ENCODE results near the gene ARHGAP29.
A peak's percentile ranks its signal among the peaks of the same experiment; 100 is the strongest.
"Not testable (repeated sequence)": the region's sequence is repeated elsewhere in the genome, so short reads cannot be mapped to it uniquely, and the experiment has no call there.

The ARHGAP29 gene

DNA sequence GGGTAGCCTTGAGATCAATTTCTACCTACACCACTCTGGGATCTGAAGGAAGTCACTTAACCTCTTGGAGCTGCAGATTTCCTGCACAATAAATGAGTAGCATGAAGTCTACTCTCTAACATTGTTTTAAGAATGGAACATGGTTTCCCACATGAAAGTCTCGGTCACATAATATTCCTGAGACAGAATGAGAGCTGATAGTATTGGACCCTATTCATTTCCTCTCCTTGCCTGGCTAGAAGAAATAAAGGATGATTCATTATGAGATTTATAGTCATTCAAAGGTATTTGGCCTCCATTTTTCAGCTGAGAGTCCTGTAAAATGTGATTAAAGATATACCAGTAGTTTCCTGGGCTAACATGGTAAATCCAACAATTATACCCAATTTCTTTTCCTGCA is 56.7 kb downstream of the ARHGAP29 start:
- DNase-seq (ENCODE audit: low read depth) = no peak

DNA sequence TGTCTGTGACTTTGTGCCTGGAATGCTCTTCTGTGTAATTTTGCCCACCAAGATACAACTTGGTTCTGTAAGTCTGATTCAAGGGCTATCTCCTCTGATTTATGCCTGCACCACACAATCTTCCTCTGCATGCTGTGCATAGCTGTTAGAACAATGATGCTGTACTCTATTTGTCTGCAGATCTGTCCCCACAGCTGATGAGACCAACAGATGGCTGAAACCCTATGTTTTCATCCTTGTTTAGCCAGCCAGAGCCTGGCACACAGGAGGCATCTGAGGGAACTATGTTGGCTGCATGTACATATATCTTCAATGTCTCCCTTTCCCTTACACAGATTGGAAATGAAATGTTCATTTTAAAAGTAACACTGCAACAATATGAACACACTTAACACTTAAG is 58.5 kb downstream of the ARHGAP29 start:
- no peak for DNase-seq (ENCODE audit: low read depth)

DNA sequence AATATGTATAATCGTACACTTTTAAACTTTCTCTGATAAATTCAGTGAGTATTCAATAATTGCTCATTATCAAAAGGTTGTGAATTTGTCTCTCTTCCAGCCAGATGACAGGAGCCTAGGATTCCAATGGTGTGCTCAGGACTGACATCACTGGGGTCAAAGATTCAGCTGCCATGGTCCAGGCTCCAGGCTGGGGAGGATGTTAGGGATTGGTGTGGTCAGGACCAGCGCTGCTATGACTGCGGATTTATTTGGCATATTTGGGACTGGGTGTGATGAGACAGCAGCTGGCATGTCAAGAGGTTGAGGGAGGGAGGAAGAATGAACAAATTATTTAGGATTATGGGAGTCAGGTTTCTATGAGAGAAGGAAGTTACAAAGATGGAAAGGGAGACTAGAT is 68.3 kb downstream of the ARHGAP29 start:
- no peak for DNase-seq (ENCODE audit: low read depth)

DNA sequence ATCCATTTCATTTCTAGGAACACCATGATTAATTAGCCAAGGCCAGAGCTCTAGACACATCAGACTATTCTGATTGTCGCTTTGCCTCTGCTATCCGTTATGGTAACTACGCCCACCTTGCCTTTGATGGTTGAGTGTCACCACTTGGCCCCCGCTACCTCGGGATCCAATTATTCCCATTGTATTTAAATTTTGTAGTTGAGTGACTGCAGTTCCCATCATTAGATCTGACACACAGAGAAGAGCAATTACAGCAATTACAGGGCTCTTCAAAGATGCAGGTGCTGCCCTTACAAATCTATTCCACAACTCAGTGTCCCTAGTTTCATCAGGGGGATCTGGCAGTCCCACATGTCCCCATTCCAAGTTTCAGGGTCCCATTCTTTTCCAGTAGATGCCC is 71.5 kb downstream of the ARHGAP29 start:
- no peak for DNase-seq (ENCODE audit: low read depth)

DNA sequence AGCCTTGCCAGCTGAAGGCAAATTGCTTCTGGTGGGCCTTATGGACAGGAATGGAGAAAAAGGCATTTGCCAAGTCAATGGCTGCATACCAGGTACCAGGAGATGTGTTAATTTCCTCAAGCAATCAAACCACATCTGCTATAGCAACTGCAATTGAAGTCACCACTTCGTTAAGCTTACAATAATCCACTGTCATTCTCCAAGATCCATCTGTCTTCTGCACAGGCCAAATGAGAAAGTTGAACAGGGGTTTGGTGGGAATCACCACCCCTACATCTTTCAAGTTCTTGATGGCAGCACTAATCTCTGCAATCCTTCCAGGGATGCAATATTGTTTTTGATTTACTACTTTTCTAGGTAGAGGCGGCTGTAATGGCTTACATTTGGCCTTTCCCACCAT is 72.5 kb downstream of the ARHGAP29 start:
- DNase-seq (ENCODE audit: low read depth) = not testable (repeated sequence)

DNA sequence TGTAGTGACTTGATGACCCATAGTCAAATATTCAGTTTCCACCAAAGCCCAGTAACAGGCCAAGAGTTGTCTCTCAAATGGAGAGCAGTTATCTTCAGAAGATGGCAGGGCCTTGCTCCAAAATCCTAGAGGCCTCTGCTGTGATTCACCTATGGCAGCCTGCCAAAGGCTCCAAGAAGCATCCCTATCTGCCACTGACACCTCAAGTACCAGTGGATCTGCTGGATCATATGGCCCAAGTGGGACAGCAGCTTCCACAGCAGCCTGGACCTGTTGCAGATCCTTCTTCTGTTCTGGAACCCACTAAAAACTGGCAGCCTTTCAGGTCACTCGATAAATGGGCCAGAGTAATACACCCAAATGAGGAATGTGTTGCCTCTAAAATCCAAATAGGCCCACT is 73.3 kb downstream of the ARHGAP29 start:
- DNase-seq (ENCODE audit: low read depth) = not testable (repeated sequence)

DNA sequence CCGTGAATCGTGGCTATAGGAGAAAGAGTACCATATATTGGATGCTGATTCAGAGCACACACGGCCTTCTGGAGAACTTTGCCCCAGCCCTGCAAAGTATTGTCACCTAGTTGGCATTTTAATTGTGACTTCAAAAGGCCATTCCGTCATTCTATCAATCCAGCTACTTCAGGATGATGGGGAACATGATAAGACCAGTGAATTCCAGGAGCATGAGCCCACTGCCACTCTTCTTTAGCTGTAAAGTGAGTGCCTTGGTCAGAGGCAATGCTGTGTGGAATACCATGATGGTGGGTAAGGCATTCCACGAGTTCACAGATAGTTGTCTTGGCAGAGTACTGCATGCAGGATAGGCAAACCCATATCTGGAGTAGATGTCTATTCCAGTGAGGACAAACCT is 74.1 kb downstream of the ARHGAP29 start:
- DNase-seq (ENCODE audit: low read depth) = not testable (repeated sequence)

DNA sequence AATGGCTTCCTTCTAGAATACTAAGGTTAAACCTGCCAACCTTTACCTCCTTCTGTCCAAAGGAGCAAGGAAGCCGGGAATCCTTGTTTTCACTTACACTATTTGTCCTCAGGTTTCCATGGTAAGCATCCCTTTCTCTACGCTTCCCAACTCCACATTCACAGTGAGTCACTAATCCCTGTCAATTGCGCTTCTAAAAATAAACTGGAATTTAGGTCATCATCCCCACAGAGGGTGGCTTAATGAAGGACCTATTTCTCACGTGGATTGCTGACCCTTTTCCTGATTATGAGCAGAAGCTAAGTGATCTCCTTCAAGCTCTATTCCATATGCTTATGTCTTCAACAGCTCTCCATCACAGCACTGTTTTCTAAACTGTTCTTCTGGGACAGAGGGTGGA is 76.6 kb downstream of the ARHGAP29 start:
- DNase-seq (ENCODE audit: low read depth) = peak; percentile 77

DNA sequence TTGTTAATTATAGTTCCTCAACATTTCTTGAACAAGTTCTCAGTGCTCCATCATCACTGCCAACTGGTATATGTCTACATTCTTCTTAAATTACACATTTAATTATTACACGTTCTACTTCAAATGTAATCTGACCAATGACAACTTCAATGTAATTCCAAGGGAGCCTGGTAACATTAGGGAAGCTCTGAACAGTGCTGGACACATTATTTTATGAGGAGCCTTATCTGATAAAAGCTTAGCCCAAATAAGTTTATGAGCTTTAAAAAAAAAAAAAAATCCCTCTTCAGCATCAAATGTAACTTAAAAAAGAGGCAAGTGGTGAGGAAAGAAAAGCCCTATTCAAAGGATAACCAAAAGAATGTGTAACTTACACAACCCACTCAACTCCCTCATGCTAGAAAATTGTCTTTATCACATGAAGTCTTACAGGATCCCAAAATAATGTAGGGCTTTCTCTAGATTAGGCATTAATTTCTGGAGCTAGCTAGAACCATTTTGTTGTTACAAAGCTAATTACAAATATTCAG is 81.2 kb downstream of the ARHGAP29 start:
- peak; percentile 15 for DNase-seq (ENCODE audit: low read depth)

DNA sequence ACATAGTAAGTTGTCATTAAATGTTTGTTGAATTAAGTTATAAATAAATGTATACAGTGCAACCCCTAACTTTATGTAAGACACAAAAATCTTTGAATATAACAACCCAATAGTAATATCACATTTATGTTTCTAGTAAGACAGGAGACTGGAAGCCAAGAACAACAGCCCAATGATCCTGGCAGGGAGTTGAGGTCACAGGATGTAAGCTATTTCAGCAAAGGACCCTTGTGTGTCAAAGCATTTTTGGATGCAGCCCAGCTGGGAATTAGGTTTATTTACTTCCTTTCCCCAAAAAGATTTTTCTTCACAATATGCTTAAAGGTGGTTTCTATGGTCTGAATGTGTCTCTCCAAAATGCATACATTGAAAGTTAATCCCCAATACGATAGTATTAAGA is 82.4 kb downstream of the ARHGAP29 start:
- DNase-seq (ENCODE audit: low read depth) = no peak

DNA sequence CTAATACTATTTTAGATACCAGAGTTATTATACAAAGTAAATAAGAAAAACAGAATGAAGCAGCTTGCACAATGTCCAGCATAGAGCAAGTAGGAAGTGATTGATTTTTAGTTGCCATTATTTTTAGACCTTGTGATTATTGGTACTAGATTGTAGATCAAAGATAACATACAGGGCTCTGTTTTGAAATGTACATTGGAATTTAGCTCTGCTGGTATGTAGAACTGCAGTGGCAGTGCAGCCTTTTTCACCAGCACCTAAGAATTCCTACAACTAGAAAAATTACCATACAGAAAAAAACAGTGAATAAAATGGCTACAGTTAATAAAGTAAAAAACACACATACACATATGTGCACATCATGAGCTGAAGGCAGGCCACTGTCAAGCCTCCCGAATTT is 84.3 kb downstream of the ARHGAP29 start:
- DNase-seq (ENCODE audit: low read depth) = no peak

DNA sequence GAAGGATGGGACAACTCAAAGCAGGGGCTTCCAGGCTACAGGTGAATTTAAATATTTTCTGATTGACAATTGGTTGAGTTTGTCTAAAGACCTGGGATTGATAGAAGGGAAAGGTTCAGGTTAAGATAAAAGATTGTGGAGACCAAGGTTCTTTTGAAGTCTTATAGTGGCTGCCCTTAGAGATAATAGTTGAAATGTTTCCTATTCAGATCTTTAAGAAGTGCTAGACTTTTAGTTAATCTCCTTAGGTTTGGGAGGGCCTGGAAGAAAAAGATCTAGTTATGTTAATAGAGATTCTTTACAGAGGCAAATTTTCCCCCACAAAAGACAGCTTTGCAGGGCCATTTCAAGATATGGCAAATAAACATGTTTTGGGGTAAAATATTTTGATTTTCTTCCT is 88.2 kb downstream of the ARHGAP29 start:
- DNase-seq (ENCODE audit: low read depth) = not testable (repeated sequence)

DNA sequence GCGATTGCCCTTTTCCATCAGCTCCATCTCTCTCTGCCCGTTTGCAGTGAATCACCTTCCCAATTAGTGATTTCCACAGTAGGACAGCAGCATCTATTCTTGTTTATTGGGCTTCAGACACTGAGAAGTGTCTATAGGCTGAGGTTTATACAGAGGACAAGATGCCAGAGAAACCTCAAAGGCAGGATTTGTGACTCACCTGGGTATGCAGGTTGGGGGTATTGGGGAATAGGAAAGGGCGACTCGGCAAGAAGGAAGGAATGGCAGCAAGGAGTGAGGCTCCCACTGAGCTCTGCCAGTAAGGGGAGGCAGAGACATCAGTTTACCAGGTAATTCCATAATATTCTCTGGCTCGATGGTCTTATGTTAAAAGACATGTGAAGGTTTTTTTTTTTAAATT is 91.1 kb downstream of the ARHGAP29 start:
- DNase-seq (ENCODE audit: low read depth) = no peak

DNA sequence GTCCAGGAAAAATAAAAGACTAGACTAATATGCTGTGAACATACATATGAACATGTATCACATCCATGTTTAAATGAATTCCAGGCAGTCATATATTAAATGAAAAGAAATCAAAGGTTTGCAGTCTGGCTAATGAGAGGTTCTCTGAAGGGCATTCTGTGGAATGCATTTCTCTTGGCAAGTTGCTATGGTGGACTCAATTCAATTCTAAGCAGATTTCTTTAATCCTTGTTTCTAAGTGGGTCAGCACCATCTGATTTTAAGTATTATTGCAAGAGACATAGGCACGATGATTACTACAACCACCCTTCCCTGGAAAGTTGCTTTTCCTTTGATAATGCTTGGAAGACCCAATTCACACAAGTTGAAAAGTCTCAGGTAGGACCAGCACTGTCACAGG is 92.5 kb downstream of the ARHGAP29 start:
- DNase-seq (ENCODE audit: low read depth) = no peak

DNA sequence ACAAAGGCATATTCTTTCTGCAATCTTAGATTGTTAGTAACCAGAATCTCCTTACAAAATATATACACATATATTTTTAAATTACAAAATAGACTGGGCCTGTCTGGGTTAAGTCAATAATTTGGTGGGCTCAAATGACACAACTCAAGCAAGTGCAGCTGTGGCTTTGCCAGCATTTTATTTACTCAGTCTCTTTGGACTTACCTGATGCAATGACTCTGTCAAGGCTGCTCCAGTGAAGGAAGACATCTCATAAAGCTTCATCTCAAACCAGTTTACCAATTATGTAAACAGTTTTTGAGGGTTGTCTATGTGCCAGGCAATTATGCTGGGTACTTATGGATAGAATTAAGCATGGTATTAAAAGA is 93.6 kb downstream of the ARHGAP29 start:
- no peak for DNase-seq (ENCODE audit: low read depth)

DNA sequence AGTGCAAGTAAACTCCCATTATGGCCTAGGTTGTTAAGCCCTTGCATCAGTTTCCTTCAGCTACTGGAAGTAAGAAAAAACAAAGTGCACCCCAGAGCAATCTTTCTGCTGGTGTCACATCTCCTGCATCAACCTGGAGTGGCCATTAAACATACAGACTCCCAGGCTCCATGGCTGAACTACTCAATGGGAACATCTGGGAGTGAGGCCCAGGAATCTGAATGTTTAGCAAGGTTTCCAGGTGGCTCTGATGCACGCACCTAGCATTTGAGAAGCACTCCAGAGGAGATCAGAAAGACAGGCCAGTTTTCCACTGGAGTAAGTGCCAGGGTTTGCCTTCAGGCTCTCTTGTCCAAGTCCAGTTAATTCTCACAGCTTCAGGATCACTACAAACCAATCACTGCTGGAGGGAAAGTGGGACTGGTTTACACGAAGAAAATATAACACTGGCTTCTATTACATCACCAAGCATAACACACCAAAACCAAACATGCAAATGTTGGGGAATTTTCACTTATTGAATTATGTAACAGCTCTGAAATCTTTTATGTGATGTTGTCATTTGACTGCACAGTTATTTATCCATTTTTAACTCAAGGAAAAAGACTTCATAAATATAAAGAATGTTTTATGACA is 94.1 kb downstream of the ARHGAP29 start:
- DNase-seq (ENCODE audit: low read depth) = no peak

DNA sequence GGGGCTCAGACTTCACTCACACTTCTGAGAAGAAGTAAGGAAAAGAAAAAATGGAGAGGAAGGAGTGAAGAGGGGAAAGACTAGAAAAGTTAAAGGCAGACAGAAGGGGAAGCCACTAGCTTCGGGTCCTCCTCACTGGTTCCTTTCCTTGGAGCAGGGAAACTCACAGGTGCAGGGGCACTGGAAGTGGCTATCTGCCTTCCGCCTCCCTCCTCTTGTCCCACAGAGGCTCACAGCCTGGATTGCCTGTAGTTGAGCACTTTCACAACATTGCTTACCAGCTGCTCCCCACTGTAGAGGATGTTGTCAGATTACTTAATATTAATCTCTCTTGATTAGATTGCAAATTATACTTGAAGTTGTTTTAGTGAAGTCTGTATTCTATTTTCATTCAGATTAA is 94.8 kb downstream of the ARHGAP29 start:
- no peak for DNase-seq (ENCODE audit: low read depth)

DNA sequence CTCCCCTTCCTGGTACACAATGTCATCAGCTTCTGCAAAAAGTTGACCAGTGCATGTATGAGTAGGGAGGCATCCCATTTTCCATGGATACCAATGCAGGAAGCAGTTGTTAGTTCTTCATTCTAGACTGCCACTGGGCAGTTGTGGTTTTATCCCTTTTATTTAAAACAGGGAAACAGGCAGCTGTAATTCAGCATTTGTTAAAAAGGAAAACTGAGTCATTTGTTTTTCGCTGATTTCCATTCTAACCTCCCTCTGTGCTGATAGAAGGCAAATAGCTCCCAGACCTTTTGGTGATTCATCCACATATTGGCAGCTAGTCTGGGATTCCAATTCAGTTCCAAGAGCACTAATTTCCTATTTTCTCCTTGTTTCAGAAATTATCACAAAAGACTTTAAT is 95.4 kb downstream of the ARHGAP29 start:
- DNase-seq (ENCODE audit: low read depth) = no peak

DNA sequence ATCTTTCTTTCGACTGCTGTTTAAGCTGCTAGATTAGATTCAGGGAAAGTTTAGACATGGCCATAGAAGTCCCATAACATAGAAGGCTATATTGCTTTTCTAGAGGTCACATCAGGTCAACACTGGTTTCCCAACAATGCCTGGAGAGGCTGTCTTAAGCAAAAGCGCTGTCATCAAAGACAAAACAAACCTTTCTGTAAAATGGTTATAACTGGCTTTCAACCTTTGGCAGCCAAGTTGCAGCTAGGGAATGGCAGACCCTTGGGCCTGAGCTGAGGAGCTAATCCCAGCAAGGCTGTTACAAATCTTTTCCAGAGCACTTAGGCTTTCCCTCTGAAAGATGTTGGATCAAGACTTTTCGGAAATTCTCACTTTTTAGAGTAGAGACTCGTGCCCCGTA is 105.3 kb downstream of the ARHGAP29 start:
- no peak for DNase-seq (ENCODE audit: low read depth)

DNA sequence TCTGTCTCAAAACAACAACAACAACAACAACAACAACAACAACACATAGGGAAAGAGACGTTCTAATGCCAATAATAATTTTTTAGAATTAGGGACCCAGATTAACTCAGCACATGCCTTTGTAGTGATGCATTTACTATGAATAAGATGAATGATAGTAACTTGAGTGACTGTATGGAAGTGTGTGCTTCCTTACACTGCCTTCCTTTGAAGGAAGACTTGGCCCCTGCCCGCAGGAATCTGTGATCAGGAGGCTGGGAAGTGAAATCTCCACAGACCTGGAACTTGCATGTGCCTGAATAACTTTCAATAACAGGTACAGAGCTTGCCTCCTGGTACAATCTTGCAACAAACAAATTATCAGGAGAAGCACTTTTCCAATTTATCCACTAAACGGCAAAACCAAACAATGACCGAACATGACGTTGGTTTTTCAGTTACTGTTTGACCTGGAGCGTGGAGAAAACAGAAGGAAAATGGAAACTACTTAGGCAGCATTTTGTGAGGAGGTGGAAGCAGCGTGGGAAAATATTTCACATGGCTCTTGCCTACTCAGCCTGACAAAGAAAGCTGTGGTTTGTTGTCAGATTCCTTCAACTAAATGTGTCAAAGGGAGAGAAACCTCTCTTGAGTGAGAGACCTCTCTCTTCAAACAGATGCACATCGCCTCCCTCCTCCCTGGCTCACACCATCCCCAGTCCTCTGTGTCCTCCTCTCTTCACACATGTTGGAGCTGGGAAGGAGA is 106.4 kb downstream of the ARHGAP29 start:
- DNase-seq (ENCODE audit: low read depth) = peak; percentile 79

DNA sequence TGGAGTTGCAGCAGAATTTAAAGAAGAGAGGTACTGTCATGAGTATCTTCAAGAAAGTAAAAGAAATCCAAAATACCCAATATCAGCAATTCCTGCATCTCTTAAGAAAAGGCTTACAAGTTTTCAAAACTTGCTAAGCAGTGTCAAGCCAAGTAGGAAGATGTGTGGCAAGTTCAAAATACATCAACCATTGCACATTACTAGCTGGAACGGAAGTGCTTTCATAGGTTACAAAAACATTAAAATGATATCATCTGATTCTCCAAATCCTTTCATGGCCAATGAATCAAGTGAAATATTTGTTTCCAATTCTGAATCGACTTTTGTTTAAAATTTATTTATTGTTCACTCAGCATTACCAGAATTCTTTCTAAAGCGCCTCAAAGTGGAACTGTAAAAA is 110.7 kb downstream of the ARHGAP29 start:
- DNase-seq (ENCODE audit: low read depth) = no peak

DNA sequence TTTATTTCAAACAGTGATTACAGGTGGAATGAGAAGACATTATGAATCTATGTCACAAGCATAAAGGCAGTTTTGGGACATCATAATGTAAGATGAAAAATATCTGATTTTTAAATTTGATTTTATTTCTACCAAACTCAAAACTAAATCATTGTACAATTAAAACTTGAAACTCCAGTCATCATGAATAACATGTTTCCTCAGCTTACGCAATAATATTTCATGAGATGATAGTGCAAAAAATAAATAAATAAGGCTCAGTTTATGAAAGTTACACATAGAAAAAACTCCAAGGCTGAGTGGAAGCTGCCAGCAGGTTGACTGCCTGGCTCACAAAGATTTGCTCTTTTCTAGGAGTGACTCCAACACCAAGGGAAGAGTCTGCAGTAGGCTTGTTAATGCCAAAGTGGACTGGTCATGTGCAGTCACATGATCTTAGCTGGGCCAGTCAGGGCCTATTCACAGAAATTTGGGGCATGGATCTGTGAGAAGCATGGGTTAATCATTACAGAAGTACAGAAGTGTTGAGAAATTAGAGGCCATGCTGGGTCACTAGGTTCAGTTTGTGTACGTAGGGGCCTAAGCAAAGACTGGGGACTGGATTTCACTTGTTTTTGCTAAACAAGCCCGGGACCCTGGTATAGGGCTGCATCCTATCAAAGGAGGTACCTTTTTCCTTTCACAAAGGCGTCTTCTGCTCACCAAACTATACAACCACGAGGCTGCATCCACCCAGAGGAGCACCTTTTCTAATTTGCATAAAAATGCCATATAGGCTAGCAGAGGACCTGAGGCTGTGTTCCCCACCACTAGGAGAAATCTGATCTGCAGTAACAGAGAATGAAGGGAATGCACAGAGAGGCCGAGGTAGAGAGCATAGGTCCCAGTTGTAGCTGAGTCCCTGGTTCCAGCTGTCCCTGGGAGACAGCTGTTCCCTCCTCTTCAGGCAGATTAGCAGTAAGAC is 111.6 kb downstream of the ARHGAP29 start:
- no peak for DNase-seq (ENCODE audit: low read depth)

DNA sequence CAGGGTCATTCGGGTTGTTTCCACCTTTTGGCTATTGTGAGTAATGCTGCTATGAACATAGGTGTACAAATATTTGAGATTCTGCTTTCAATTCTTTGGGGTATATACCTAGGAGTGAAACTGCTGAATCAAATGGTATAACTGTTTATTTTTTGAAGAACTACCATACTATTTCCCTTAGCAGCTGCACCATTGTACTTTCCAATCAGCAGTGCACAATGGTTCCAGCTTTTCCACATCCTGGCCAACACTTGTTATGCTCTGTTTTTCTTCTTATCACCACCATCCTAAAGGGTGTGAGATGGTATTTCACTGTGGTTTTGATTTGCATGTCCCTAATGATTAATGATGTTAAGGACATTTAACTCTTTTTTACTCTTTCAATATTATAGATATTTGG is 112.8 kb downstream of the ARHGAP29 start:
- no peak for DNase-seq (ENCODE audit: low read depth)
